ENCODE results near the gene POLR3G. TPM values are rescaled to one million over a fixed set of nuclear protein-coding genes. Genes with fewer than 3 reads are reported as not detected.

POLR3G gene
- total and polyA plus RNA-seq, 2 donors from 2014 or later = 1.0 to 1.5 TPM

DNA sequence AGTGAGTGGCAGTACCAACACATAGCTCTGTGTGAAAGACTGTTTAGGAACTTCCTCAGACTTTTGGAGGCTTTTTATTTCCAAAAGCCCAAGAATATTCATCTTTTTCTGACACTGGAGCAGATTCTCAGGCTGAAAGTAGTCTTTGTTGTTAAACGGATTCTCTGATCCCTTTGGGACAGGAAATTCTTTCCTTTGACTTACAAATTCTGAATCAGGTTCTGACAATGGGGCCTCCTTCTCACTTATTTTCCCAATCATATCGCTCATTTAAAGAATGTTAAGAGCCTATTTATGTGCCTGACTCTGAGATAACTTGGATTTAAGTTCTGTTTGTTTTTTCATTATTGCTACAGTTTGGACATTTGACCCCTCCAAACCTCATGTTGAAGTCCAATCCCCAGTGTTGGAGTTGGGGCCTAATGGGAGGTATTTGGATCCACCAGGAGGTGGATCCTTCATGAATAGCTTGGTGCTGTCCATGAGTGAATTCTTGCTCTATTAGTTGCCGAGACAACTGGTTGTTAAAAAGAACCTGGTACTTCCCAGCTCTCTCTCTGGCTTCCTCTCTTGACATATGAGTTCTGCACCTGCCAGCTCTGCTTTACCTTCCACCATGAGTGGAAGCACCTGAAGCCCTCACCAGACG, 79.8 kb downstream of the POLR3G start:
- no peak overlapping the region for H3K27ac ChIP-seq (ENCODE audit: low read depth in 2 of 2, low read length in 2 of 2)

DNA sequence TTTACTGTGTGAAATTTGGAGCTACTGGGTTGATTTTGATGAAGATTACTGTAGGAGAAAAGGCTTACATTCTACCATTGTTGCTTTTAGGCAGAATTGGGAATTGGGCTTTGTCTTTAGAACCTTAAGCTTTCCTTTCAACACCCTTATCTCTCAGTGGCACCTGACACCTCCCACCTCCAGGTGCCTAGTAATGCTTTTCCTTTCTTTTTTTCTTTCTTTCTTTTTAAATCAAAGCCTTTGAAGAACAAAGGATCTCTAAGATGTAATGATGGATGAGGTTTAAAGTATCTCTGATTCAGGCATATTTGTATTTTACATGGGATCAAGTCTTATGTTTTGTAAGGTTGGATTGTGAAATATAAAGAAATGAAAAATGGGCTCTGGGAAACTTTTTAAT, 81.0 kb downstream of the POLR3G start:
- Histone ChIP-seq H3K9ac (ENCODE audit: low read length in 3 of 3) (no peak overlapping the region), H3K4me3 (ENCODE audit: low read length in 3 of 3) (no peak overlapping the region), H3K27ac (ENCODE audit: low read depth in 2 of 2, low read length in 2 of 2) (no peak overlapping the region), H3K9me3 (ENCODE audit: control insufficient read depth in 2 of 3, insufficient read depth in 1 of 3, low read length in 3 of 3) (no peaks in the 10 kb centered on the region), H3K4me1 (ENCODE audit: control insufficient read depth in 2 of 3, insufficient read depth in 2 of 3, low read depth in 1 of 3, low read length in 3 of 3) (peaks cover 0 to 4% (median 0%) of the 10 kb centered on the region in 3 donors), H3K27me3 (ENCODE audit: control insufficient read depth, insufficient read depth, low read length) (peaks cover 8% of the 10 kb centered on the region), H3K36me3 (ENCODE audit: control insufficient read depth in 2 of 3, insufficient read depth in 3 of 3, low read length in 3 of 3) (no peaks in the 10 kb centered on the region)
- DNase-seq = no peak
- intact Hi-C loops (cut with DNase I) = no loop called here
- no peak for FAIRE-seq
- TF ChIP-seq, protein P1, sequence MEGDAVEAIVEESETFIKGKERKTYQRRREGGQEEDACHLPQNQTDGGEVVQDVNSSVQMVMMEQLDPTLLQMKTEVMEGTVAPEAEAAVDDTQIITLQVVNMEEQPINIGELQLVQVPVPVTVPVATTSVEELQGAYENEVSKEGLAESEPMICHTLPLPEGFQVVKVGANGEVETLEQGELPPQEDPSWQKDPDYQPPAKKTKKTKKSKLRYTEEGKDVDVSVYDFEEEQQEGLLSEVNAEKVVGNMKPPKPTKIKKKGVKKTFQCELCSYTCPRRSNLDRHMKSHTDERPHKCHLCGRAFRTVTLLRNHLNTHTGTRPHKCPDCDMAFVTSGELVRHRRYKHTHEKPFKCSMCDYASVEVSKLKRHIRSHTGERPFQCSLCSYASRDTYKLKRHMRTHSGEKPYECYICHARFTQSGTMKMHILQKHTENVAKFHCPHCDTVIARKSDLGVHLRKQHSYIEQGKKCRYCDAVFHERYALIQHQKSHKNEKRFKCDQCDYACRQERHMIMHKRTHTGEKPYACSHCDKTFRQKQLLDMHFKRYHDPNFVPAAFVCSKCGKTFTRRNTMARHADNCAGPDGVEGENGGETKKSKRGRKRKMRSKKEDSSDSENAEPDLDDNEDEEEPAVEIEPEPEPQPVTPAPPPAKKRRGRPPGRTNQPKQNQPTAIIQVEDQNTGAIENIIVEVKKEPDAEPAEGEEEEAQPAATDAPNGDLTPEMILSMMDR (IDR thresholded peaks at IDR 0.05; ENCODE audit: borderline replicate concordance, extremely low read depth, insufficient read depth) = no peak

More for the DNA sequence above, 79.8 kb downstream of the POLR3G start:
- Histone ChIP-seq H3K9ac (ENCODE audit: low read length in 3 of 3) (no peak overlapping the region), H3K9me3 (ENCODE audit: control insufficient read depth in 2 of 3, insufficient read depth in 1 of 3, low read length in 3 of 3) (no peaks in the 10 kb centered on the region), H3K4me3 (ENCODE audit: low read length in 3 of 3) (no peak overlapping the region), H3K4me1 (ENCODE audit: control insufficient read depth in 2 of 3, insufficient read depth in 2 of 3, low read depth in 1 of 3, low read length in 3 of 3) (peaks cover 0 to 4% (median 0%) of the 10 kb centered on the region in 3 donors), H3K27me3 (ENCODE audit: control insufficient read depth, insufficient read depth, low read length) (peaks cover 8% of the 10 kb centered on the region), H3K36me3 (ENCODE audit: control insufficient read depth in 2 of 3, insufficient read depth in 3 of 3, low read length in 3 of 3) (no peaks in the 10 kb centered on the region)
- intact Hi-C loops (cut with DNase I) = no loop called here
- TF ChIP-seq, protein P1 (IDR thresholded peaks at IDR 0.05; ENCODE audit: borderline replicate concordance, extremely low read depth, insufficient read depth) = no peak
- no peak for DNase-seq
- FAIRE-seq = no peak

DNA sequence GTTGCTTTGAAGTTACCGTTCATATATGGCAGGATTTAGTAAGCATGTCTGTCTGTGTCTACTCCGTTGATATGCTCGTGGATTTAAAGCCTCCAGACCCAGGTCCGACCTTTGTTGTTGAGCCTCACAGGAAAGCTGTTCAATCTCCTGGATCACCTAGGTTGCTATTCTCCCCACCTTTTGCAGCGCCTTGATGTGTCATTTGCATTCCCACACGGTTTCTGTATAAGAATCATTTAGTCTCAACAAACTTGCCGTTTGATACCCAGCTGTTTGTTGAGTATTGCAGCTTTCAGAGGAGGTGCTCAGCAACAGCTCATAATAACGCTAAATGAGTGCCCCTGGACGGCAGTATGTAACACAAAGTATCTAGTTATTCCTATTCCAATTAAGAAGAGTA, 82.7 kb downstream of the POLR3G start:
- Histone ChIP-seq H3K4me1 (ENCODE audit: control insufficient read depth in 2 of 3, insufficient read depth in 2 of 3, low read depth in 1 of 3, low read length in 3 of 3) (peaks cover 0 to 4% (median 0%) of the 10 kb centered on the region in 3 donors), H3K27me3 (ENCODE audit: control insufficient read depth, insufficient read depth, low read length) (peaks cover 8% of the 10 kb centered on the region), H3K27ac (ENCODE audit: low read depth in 2 of 2, low read length in 2 of 2) (no peak overlapping the region), H3K9me3 (ENCODE audit: control insufficient read depth in 2 of 3, insufficient read depth in 1 of 3, low read length in 3 of 3) (no peaks in the 10 kb centered on the region), H3K36me3 (ENCODE audit: control insufficient read depth in 2 of 3, insufficient read depth in 3 of 3, low read length in 3 of 3) (no peaks in the 10 kb centered on the region), H3K9ac (ENCODE audit: low read length in 3 of 3) (no peak overlapping the region), H3K4me3 (ENCODE audit: low read length in 3 of 3) (peak overlapping the region in 1 of 3 donors; percentile 75)
- TF ChIP-seq, protein P1 (IDR thresholded peaks at IDR 0.05; ENCODE audit: borderline replicate concordance, extremely low read depth, insufficient read depth) = no peak
- FAIRE-seq (no peak), DNase-seq (peak in 2 of 5 donors; percentile 7 to 18)
- intact Hi-C loops (cut with DNase I) = no loop called here

All from kidney (tissue), 14 donors.